ENCODE results near the gene DPH7. TPM values are rescaled to one million over a fixed set of nuclear protein-coding genes. Genes with fewer than 3 reads are reported as not detected.

Gene DPH7
- total and polyA plus RNA-seq, 2 of the 8 experiments (the other 6 are each of a cell fraction or from before 2014, with no cell fraction given), result 44.6 to 45.5 TPM

GRCh38 chr9:137604345-137605086 is 25.8 kb upstream of the DPH7 start (continued):
- TF ChIP-seq, protein P1, sequence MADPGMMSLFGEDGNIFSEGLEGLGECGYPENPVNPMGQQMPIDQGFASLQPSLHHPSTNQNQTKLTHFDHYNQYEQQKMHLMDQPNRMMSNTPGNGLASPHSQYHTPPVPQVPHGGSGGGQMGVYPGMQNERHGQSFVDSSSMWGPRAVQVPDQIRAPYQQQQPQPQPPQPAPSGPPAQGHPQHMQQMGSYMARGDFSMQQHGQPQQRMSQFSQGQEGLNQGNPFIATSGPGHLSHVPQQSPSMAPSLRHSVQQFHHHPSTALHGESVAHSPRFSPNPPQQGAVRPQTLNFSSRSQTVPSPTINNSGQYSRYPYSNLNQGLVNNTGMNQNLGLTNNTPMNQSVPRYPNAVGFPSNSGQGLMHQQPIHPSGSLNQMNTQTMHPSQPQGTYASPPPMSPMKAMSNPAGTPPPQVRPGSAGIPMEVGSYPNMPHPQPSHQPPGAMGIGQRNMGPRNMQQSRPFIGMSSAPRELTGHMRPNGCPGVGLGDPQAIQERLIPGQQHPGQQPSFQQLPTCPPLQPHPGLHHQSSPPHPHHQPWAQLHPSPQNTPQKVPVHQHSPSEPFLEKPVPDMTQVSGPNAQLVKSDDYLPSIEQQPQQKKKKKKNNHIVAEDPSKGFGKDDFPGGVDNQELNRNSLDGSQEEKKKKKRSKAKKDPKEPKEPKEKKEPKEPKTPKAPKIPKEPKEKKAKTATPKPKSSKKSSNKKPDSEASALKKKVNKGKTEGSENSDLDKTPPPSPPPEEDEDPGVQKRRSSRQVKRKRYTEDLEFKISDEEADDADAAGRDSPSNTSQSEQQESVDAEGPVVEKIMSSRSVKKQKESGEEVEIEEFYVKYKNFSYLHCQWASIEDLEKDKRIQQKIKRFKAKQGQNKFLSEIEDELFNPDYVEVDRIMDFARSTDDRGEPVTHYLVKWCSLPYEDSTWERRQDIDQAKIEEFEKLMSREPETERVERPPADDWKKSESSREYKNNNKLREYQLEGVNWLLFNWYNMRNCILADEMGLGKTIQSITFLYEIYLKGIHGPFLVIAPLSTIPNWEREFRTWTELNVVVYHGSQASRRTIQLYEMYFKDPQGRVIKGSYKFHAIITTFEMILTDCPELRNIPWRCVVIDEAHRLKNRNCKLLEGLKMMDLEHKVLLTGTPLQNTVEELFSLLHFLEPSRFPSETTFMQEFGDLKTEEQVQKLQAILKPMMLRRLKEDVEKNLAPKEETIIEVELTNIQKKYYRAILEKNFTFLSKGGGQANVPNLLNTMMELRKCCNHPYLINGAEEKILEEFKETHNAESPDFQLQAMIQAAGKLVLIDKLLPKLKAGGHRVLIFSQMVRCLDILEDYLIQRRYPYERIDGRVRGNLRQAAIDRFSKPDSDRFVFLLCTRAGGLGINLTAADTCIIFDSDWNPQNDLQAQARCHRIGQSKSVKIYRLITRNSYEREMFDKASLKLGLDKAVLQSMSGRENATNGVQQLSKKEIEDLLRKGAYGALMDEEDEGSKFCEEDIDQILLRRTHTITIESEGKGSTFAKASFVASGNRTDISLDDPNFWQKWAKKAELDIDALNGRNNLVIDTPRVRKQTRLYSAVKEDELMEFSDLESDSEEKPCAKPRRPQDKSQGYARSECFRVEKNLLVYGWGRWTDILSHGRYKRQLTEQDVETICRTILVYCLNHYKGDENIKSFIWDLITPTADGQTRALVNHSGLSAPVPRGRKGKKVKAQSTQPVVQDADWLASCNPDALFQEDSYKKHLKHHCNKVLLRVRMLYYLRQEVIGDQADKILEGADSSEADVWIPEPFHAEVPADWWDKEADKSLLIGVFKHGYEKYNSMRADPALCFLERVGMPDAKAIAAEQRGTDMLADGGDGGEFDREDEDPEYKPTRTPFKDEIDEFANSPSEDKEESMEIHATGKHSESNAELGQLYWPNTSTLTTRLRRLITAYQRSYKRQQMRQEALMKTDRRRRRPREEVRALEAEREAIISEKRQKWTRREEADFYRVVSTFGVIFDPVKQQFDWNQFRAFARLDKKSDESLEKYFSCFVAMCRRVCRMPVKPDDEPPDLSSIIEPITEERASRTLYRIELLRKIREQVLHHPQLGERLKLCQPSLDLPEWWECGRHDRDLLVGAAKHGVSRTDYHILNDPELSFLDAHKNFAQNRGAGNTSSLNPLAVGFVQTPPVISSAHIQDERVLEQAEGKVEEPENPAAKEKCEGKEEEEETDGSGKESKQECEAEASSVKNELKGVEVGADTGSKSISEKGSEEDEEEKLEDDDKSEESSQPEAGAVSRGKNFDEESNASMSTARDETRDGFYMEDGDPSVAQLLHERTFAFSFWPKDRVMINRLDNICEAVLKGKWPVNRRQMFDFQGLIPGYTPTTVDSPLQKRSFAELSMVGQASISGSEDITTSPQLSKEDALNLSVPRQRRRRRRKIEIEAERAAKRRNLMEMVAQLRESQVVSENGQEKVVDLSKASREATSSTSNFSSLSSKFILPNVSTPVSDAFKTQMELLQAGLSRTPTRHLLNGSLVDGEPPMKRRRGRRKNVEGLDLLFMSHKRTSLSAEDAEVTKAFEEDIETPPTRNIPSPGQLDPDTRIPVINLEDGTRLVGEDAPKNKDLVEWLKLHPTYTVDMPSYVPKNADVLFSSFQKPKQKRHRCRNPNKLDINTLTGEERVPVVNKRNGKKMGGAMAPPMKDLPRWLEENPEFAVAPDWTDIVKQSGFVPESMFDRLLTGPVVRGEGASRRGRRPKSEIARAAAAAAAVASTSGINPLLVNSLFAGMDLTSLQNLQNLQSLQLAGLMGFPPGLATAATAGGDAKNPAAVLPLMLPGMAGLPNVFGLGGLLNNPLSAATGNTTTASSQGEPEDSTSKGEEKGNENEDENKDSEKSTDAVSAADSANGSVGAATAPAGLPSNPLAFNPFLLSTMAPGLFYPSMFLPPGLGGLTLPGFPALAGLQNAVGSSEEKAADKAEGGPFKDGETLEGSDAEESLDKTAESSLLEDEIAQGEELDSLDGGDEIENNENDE (IDR thresholded peaks at IDR 0.05; ENCODE audit: insufficient replicate concordance, low read length), result no peak
- TF ChIP-seq BRCA1 (IDR thresholded peaks at IDR 0.05; ENCODE audit: low read depth, low read length), result no peak
